Measurements from ENCODE around the gene LRRC8C. TPM values are rescaled to one million over a fixed set of nuclear protein-coding genes. Genes with fewer than 3 reads are reported as not detected.
A peak's percentile ranks its signal among the peaks of the same experiment; 100 is the strongest.

The LRRC8C gene
- total RNA-seq, 4 donors from 2014 or later: 4.4 to 11.0 (median 8.2) TPM

GRCh38 chr1:89734442-89734841 lies 101.5 kb downstream of the LRRC8C start:
- no peak for DNase-seq
- TF ChIP-seq POLR2A (IDR thresholded peaks at IDR 0.05) (no peak), CTCF (IDR thresholded peaks at IDR 0.05) (no peak)
- Histone ChIP-seq H3K9me3 (no peaks in the 10 kb centered on the region), H3K27ac (no peak overlapping the region), H3K4me3 (replicated peaks in 1 of 3) (no peak overlapping the region), H3K36me3 (no peaks in the 10 kb centered on the region), H3K4me1 (peaks cover 0 to 8% of the 10 kb centered on the region in 2 donors), H3K27me3 (no peaks in the 10 kb centered on the region)
- 71 to 78% methylated on average over 3 of the region's 3 CpGs for WGBS, 2 donors
- intact Hi-C loops (cut with DNase I): no loop called here

- H3K9me3 ChIP-seq: no peaks in the 10 kb centered on the region
- H3K4me1 ChIP-seq: peaks cover 0 to 8% of the 10 kb centered on the region in 2 donors
- TF ChIP-seq CTCF (IDR thresholded peaks at IDR 0.05): no peak
- no peak for TF ChIP-seq POLR2A (IDR thresholded peaks at IDR 0.05)
- intact Hi-C loops (cut with DNase I): no loop called here
- no peaks in the 10 kb centered on the region for H3K27me3 ChIP-seq
- H3K36me3 ChIP-seq: no peaks in the 10 kb centered on the region
- no peak overlapping the region for H3K4me3 ChIP-seq (replicated peaks in 1 of 3)
- 53 to 73% methylated on average over 1 of the region's 1 CpG for WGBS, 2 donors
- peak in 1 of 2 donors; percentile 12 for DNase-seq
- H3K27ac ChIP-seq: no peak overlapping the region
These were observed 102.6 kb downstream of the LRRC8C start for GRCh38 chr1:89735479-89735878.

GRCh38 chr1:89736937-89737733 lies 104.2 kb downstream of the LRRC8C start:
- intact Hi-C loops (cut with DNase I): no loop called here
- WGBS, 2 donors: 83 to 88% methylated on average over 5 of the region's 5 CpGs
- Histone ChIP-seq H3K27me3 (no peaks in the 10 kb centered on the region), H3K9me3 (no peaks in the 10 kb centered on the region), H3K4me1 (peaks cover 0 to 8% of the 10 kb centered on the region in 2 donors), H3K36me3 (no peaks in the 10 kb centered on the region), H3K4me3 (replicated peaks in 1 of 3) (no peak overlapping the region), H3K27ac (no peak overlapping the region)
- TF ChIP-seq CTCF (IDR thresholded peaks at IDR 0.05) (no peak), POLR2A (IDR thresholded peaks at IDR 0.05) (no peak)
- DNase-seq: peak in 1 of 2 donors; percentile 6

GRCh38 chr1:89737985-89738510 lies 105.1 kb downstream of the LRRC8C start:
- Histone ChIP-seq H3K4me3 (replicated peaks in 1 of 3) (no peak overlapping the region), H3K36me3 (no peaks in the 10 kb centered on the region), H3K27me3 (no peaks in the 10 kb centered on the region), H3K27ac (no peak overlapping the region), H3K9me3 (no peaks in the 10 kb centered on the region), H3K4me1 (peaks cover 0 to 8% of the 10 kb centered on the region in 2 donors)
- intact Hi-C loops (cut with DNase I): no loop called here
- TF ChIP-seq CTCF (IDR thresholded peaks at IDR 0.05) (no peak), POLR2A (IDR thresholded peaks at IDR 0.05) (no peak)
- WGBS, 2 donors: 96 to 97% methylated on average over 10 of the region's 10 CpGs
- no peak for DNase-seq

Measured in thyroid gland (tissue), 4 donors.